WERI-Rb-1 (cell line): ENCODE measurements around the gene MMP21.

Experiments
- DNase-seq: peaks from one replicate; pipeline ENCODE4 v3.0.0-alpha.2; 2020
- H3K27ac ChIP-seq: fragments of 250-450 bp; sonication (Bioruptor Pico); 2 replicates; pipeline ENCODE4 v1.5.1; 2020; ENCODE audit warnings: mild to moderate bottlenecking, moderate library complexity
- H3K27me3 ChIP-seq: fragments of 250-450 bp; sonication (Bioruptor Pico); 2 replicates; pipeline ENCODE4 v1.5.1; 2021; ENCODE audit warnings: mild to moderate bottlenecking, low read depth, moderate library complexity; ENCODE audit not compliant: insufficient read depth, severe bottlenecking
- H3K36me3 ChIP-seq: fragments of 250-450 bp; sonication (Bioruptor Pico); 2 replicates; pipeline ENCODE4 v1.5.1; 2020; ENCODE audit warnings: mild to moderate bottlenecking, moderate library complexity
- H3K4me3 ChIP-seq: 2 replicates; pipeline ENCODE4 v1.5.1; 2011; ENCODE audit warnings: low read depth, mild to moderate bottlenecking, control low read depth, low read length
- H3K9me3 ChIP-seq: fragments of 250-450 bp; sonication (Bioruptor Pico); 2 replicates; pipeline ENCODE4 v1.5.1; 2021; ENCODE audit warnings: mild to moderate bottlenecking, moderate library complexity; ENCODE audit not compliant: severe bottlenecking
- CTCF ChIP-seq: IDR thresholded peaks from 2 replicates; pipeline ENCODE4 v1.5.1; 2011; ENCODE audit warnings: low read depth, mild to moderate bottlenecking, control low read depth, inconsistent platforms, low read length

The MMP21 gene

GRCh38 chr10:125761961-125762360 lies 13.7 kb downstream of the MMP21 start:
- DNase-seq: no peak
- Histone ChIP-seq H3K9me3 (no peaks in the 10 kb centered on the region), H3K27ac (no peak overlapping the region), H3K27me3 (no peaks in the 10 kb centered on the region), H3K36me3 (peaks cover 52% of the 10 kb centered on the region), H3K4me3 (no peak overlapping the region)
- no peak for TF ChIP-seq CTCF

DNA sequence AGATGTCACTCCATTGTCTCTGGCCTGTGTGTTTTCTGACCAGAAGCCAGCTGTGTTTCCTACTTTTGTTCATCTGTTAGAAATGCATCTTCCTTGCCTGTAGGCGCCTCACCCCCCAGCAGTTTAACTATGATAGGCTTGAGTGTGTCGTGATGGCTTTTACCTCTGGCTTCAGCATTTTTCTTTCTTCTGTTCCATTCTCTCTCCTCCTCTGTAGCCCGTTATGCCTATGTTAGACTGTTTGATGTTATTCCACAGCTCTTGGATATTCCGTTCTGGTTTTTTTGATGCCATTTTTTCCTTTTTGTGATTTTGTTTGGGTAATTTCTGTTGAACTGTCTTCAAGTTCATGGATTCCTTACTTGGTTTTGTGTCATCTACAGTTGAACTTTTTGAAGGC lies 17.9 kb downstream of the MMP21 start:
- no peak overlapping the region for H3K4me3 ChIP-seq
- peaks cover 58% of the 10 kb centered on the region for H3K36me3 ChIP-seq
- no peaks in the 10 kb centered on the region for H3K9me3 ChIP-seq
- H3K27me3 ChIP-seq: no peaks in the 10 kb centered on the region
- no peak for TF ChIP-seq CTCF
- DNase-seq: no peak
- no peak overlapping the region for H3K27ac ChIP-seq

GRCh38 chr10:125756853-125757487 lies 18.7 kb downstream of the MMP21 start:
- TF ChIP-seq CTCF: no peak
- peaks cover 66% of the 10 kb centered on the region for H3K36me3 ChIP-seq
- no peak overlapping the region for H3K4me3 ChIP-seq
- DNase-seq: no peak
- H3K9me3 ChIP-seq: no peaks in the 10 kb centered on the region
- no peaks in the 10 kb centered on the region for H3K27me3 ChIP-seq
- H3K27ac ChIP-seq: no peak overlapping the region

GRCh38 chr10:125756196-125756595 lies 19.4 kb downstream of the MMP21 start:
- no peaks in the 10 kb centered on the region for H3K9me3 ChIP-seq
- peaks cover 69% of the 10 kb centered on the region for H3K36me3 ChIP-seq
- no peak for TF ChIP-seq CTCF
- H3K4me3 ChIP-seq: no peak overlapping the region
- no peak overlapping the region for H3K27ac ChIP-seq
- no peaks in the 10 kb centered on the region for H3K27me3 ChIP-seq
- no peak for DNase-seq

DNA sequence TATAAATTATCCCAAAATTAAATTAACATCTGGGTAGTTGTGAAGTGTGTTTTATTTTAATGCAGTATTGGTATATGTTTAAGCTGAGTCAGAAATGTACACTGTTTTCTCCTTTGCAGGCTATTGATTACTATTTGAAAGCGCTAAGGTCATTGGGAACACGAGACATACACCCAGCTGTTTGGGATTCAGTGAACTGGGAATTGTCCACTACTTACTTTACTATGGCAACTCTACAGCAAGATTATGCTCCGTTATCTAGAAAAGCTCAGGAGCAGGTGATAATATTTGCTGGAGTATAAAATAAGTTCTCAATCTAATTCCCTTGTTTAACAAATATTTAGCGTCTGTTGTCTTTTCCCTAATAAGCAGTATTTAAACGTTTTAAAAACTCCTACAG lies 28.2 kb downstream of the MMP21 start:
- no peak overlapping the region for H3K27ac ChIP-seq
- H3K4me3 ChIP-seq: no peak overlapping the region
- no peaks in the 10 kb centered on the region for H3K9me3 ChIP-seq
- DNase-seq: no peak
- no peaks in the 10 kb centered on the region for H3K27me3 ChIP-seq
- no peak for TF ChIP-seq CTCF
- H3K36me3 ChIP-seq: peaks cover 74% of the 10 kb centered on the region

GRCh38 chr10:125744909-125745308 lies 30.7 kb downstream of the MMP21 start:
- Histone ChIP-seq H3K9me3 (no peaks in the 10 kb centered on the region), H3K4me3 (no peak overlapping the region), H3K27ac (no peak overlapping the region), H3K27me3 (no peaks in the 10 kb centered on the region), H3K36me3 (peaks cover 78% of the 10 kb centered on the region)
- DNase-seq: no peak
- no peak for TF ChIP-seq CTCF
